ENCODE data around the gene TOP3A. TPM values are rescaled to one million over a fixed set of nuclear protein-coding genes. Genes with fewer than 3 reads are reported as not detected.

TOP3A gene
- total and polyA plus RNA-seq, 2 experiments from 2014 or later = 21.7 to 76.7 TPM

GRCh38 chr17:18353541-18353940, 38.7 kb upstream of the TOP3A start (continued):
- TF ChIP-seq ZNF462 (CRISPR knock-in tag; IDR thresholded peaks at IDR 0.05) (no peak), POLR2AphosphoS5 (IDR thresholded peaks at IDR 0.05; ENCODE audit: low read depth) (no peak), EZH2phosphoT487 (IDR thresholded peaks at IDR 0.05; ENCODE audit: unreplicated experiment) (no peak), CTCF (conservative IDR thresholded peaks at IDR 0.05; ENCODE audit: low read depth in 2 of 2) (no peak), JUNB (IDR thresholded peaks at IDR 0.05; ENCODE audit: unreplicated experiment) (no peak), NANOG (IDR thresholded peaks at IDR 0.05; ENCODE audit: borderline replicate concordance) (no peak)

DNA sequence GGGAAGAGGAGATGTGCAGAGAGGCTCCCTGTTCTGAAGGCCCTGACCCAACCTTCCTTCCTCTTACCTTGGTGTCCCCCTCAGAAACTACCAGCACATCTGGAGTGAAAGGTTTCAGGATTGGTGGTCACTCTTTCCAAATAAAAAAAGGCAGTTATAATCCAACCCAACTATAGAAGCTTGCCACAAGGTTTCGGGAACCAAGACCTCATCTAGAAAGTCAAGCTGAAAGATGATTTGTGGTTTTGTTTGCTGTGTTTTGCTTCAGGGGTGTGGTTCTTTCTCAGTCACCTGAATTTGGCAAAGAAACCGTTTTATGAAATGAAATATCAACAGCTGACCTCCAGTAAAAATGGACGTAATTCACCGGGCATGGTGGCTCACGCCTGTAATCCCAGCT, 29.2 kb upstream of the TOP3A start:
- Mint-ChIP-seq H3K36me3 (ENCODE audit: low read depth) (peaks cover 92% of the 10 kb centered on the region), H3K9me3 (peaks cover 7% of the 10 kb centered on the region)
- no peak for ATAC-seq
- TF ChIP-seq, protein P1, sequence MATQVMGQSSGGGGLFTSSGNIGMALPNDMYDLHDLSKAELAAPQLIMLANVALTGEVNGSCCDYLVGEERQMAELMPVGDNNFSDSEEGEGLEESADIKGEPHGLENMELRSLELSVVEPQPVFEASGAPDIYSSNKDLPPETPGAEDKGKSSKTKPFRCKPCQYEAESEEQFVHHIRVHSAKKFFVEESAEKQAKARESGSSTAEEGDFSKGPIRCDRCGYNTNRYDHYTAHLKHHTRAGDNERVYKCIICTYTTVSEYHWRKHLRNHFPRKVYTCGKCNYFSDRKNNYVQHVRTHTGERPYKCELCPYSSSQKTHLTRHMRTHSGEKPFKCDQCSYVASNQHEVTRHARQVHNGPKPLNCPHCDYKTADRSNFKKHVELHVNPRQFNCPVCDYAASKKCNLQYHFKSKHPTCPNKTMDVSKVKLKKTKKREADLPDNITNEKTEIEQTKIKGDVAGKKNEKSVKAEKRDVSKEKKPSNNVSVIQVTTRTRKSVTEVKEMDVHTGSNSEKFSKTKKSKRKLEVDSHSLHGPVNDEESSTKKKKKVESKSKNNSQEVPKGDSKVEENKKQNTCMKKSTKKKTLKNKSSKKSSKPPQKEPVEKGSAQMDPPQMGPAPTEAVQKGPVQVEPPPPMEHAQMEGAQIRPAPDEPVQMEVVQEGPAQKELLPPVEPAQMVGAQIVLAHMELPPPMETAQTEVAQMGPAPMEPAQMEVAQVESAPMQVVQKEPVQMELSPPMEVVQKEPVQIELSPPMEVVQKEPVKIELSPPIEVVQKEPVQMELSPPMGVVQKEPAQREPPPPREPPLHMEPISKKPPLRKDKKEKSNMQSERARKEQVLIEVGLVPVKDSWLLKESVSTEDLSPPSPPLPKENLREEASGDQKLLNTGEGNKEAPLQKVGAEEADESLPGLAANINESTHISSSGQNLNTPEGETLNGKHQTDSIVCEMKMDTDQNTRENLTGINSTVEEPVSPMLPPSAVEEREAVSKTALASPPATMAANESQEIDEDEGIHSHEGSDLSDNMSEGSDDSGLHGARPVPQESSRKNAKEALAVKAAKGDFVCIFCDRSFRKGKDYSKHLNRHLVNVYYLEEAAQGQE (IDR thresholded peaks at IDR 0.05; ENCODE audit: unreplicated experiment) = no peak
- TF ChIP-seq POLR2AphosphoS5 (IDR thresholded peaks at IDR 0.05; ENCODE audit: low read depth) = no peak

More for the DNA sequence above, 29.2 kb upstream of the TOP3A start:
- Mint-ChIP-seq H3K4me1 (no peaks in the 10 kb centered on the region), H3K27me3 (ENCODE audit: insufficient read depth, low read depth, poor library complexity) (peaks cover 11% of the 10 kb centered on the region), H3K4me3 (no peak overlapping the region), H3K27ac (no peak overlapping the region)
- Histone ChIP-seq H2AFZ (no peak overlapping the region), H3K4me3 (no peak overlapping the region), H3K27ac (ENCODE audit: low read depth) (no peak overlapping the region), H3F3A (replicated peaks; ENCODE audit: low read depth) (no peaks in the 10 kb centered on the region), H3K4me2 (no peak overlapping the region), H4K20me1 (replicated peaks; ENCODE audit: insufficient read depth) (no peaks in the 10 kb centered on the region), H3K27me3 (ENCODE audit: insufficient read depth) (no peaks in the 10 kb centered on the region), H3K4me1 (ENCODE audit: insufficient read depth) (no peaks in the 10 kb centered on the region), H3K79me2 (replicated peaks; ENCODE audit: insufficient read depth) (no peaks in the 10 kb centered on the region), H3K36me3 (ENCODE audit: insufficient read depth) (peaks cover 62% of the 10 kb centered on the region), H3K9me2 (ENCODE audit: insufficient read depth) (no peaks in the 10 kb centered on the region)
- no peak for DNase-seq (ENCODE audit: low spot score)

Measured in GM23338 (cell line).